Neural progenitor cell (in vitro differentiated cells): ENCODE measurements around the gene POLN. TPM values are rescaled to one million over a fixed set of nuclear protein-coding genes. Genes with fewer than 3 reads are reported as not detected.
"Not testable (repeated sequence)": the region's sequence is repeated elsewhere in the genome, so short reads cannot be mapped to it uniquely, and the experiment has no call there.

Experiments used
- DNase-seq: peaks from one replicate; pipeline ENCODE4 v3.0.0-alpha.2; 2016; ENCODE audit warnings: low spot score
- H2AFZ ChIP-seq: fragments of 200-600 bp; sonication (generic); replicated peaks from 2 replicates; pipeline ENCODE4 v1.6.1; 2016; ENCODE audit warnings: antibody characterized with exemption
- H3F3A ChIP-seq: fragments of 200-600 bp; sonication (generic); 2 replicates; pipeline ENCODE4 v1.6.1; 2016; ENCODE audit warnings: antibody characterized with exemption, low read depth
- H3K27ac ChIP-seq: fragments of 200-600 bp; sonication (generic); 2 replicates; pipeline ENCODE4 v1.5.1; 2016; ENCODE audit warnings: mild to moderate bottlenecking
- H3K27me3 ChIP-seq: fragments of 200-600 bp; sonication (generic); 2 replicates; pipeline ENCODE4 v1.6.1; 2016; ENCODE audit warnings: mild to moderate bottlenecking, moderate library complexity
- H3K36me3 ChIP-seq: fragments of 200-600 bp; sonication (generic); 2 replicates; pipeline ENCODE4 v1.5.1; 2016
- H3K4me1 ChIP-seq: fragments of 200-600 bp; sonication (generic); 2 replicates; pipeline ENCODE4 v1.6.1; 2016; ENCODE audit warnings: mixed run types
- H3K4me2 ChIP-seq: fragments of 200-600 bp; sonication (generic); 2 replicates; pipeline ENCODE4 v1.6.1; 2016
- H3K4me3 ChIP-seq: fragments of 200-600 bp; sonication (generic); 2 replicates; pipeline ENCODE4 v1.5.1; 2016
- H3K79me2 ChIP-seq: fragments of 200-600 bp; sonication (generic); 2 replicates; pipeline ENCODE4 v1.6.1; 2016; ENCODE audit warnings: low read depth
- H3K9ac ChIP-seq: fragments of 200-600 bp; sonication (generic); 2 replicates; pipeline ENCODE4 v1.6.1; 2016
- H3K9me3 ChIP-seq: fragments of 200-600 bp; sonication (generic); 2 replicates; pipeline ENCODE4 v1.5.1; 2016; ENCODE audit warnings: low read depth
- H4K20me1 ChIP-seq: fragments of 200-600 bp; sonication (generic); 2 replicates; pipeline ENCODE4 v1.6.1; 2016; ENCODE audit warnings: low read depth
- H3K27ac Mint-ChIP-seq: 3 replicates; pipeline ENCODE4 v1.8.0; 2021; ENCODE audit warnings: mixed read lengths
- H3K27me3 Mint-ChIP-seq: 2 replicates; pipeline ENCODE4 v1.8.0; 2022; ENCODE audit warnings: low read depth, mild to moderate bottlenecking, inconsistent platforms, moderate library complexity, mixed read lengths; ENCODE audit not compliant: insufficient read depth
- H3K36me3 Mint-ChIP-seq: 3 replicates; pipeline ENCODE4 v1.8.0; 2021; ENCODE audit warnings: mixed read lengths
- H3K4me1 Mint-ChIP-seq: 3 replicates; pipeline ENCODE4 v1.8.0; 2021; ENCODE audit warnings: mixed read lengths
- H3K4me3 Mint-ChIP-seq: 3 replicates; pipeline ENCODE4 v1.8.0; 2021; ENCODE audit warnings: mild to moderate bottlenecking, moderate library complexity, mixed read lengths
- H3K9me3 Mint-ChIP-seq: 3 replicates; pipeline ENCODE4 v1.8.0; 2020; ENCODE audit warnings: mixed read lengths
- EZH2 ChIP-seq: fragments of 200-600 bp; sonication (generic); IDR thresholded peaks from 2 replicates; pipeline ENCODE4 v1.6.1; 2017; ENCODE audit warnings: antibody characterized with exemption, mild to moderate bottlenecking, moderate library complexity
- EZH2phosphoT487 ChIP-seq: fragments of 200-600 bp; sonication (generic); IDR thresholded peaks from 2 replicates; pipeline ENCODE4 v1.6.1; 2017; ENCODE audit warnings: antibody characterized with exemption
- total RNA-seq: library from RNA; depleted of rRNA; stranded (reverse); fragments of >200 nt; gene quantifications from 2 replicates; pipeline ENCODE4 v1.2.3, GENCODE V29; 2015; ENCODE audit warnings: low replicate concordance
- TF ChIP-seq, protein P1 (sequence below): fragments of 200-600 bp; sonication (generic); IDR thresholded peaks from 2 replicates; pipeline ENCODE4 v1.5.1; 2017; ENCODE audit warnings: antibody characterized with exemption, mild to moderate bottlenecking

Gene POLN
- total RNA-seq, 1 donor from 2014 or later, result 1.7 TPM

DNA sequence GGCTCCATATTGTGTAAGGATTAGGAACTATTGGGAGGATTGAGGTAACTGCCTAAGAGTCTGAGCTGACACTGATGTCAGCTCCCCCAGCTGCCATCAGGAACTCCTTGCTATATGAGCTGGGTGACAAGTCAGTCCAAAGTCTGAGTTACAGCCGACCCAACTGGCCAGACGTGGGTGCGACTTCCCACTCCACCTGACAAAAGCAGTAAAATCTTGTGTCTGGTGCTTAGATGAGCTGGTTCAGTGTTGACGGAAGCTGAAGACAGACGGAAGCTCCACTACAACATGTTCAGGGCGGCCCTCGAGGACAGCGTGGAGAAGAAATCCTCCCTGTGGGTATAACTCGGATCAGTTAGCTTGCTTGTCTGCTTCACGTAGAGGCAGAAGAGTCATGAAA lies 205.6 kb downstream of the POLN start:
- Mint-ChIP-seq H3K27me3 (peaks cover 21% of the 10 kb centered on the region), H3K9me3 (peaks cover 8% of the 10 kb centered on the region), H3K27ac (no peak overlapping the region), H3K4me3 (no peak overlapping the region), H3K4me1 (peaks cover 3% of the 10 kb centered on the region), H3K36me3 (no peaks in the 10 kb centered on the region)
- Histone ChIP-seq H3K4me1 (peaks cover 5% of the 10 kb centered on the region), H3K9me3 (no peaks in the 10 kb centered on the region), H3K4me2 (no peak overlapping the region), H3K9ac (no peak overlapping the region), H3K4me3 (no peak overlapping the region), H3K27me3 (peaks cover 86% of the 10 kb centered on the region), H4K20me1 (no peaks in the 10 kb centered on the region), H3K79me2 (no peaks in the 10 kb centered on the region), H3F3A (peaks cover 3% of the 10 kb centered on the region), H3K27ac (no peak overlapping the region), H2AFZ (no peak overlapping the region), H3K36me3 (no peaks in the 10 kb centered on the region)
- no peak for TF ChIP-seq EZH2phosphoT487
- TF ChIP-seq EZH2, result no peak
- TF ChIP-seq, protein P1, sequence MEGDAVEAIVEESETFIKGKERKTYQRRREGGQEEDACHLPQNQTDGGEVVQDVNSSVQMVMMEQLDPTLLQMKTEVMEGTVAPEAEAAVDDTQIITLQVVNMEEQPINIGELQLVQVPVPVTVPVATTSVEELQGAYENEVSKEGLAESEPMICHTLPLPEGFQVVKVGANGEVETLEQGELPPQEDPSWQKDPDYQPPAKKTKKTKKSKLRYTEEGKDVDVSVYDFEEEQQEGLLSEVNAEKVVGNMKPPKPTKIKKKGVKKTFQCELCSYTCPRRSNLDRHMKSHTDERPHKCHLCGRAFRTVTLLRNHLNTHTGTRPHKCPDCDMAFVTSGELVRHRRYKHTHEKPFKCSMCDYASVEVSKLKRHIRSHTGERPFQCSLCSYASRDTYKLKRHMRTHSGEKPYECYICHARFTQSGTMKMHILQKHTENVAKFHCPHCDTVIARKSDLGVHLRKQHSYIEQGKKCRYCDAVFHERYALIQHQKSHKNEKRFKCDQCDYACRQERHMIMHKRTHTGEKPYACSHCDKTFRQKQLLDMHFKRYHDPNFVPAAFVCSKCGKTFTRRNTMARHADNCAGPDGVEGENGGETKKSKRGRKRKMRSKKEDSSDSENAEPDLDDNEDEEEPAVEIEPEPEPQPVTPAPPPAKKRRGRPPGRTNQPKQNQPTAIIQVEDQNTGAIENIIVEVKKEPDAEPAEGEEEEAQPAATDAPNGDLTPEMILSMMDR, result no peak
- DNase-seq, result no peak

DNA sequence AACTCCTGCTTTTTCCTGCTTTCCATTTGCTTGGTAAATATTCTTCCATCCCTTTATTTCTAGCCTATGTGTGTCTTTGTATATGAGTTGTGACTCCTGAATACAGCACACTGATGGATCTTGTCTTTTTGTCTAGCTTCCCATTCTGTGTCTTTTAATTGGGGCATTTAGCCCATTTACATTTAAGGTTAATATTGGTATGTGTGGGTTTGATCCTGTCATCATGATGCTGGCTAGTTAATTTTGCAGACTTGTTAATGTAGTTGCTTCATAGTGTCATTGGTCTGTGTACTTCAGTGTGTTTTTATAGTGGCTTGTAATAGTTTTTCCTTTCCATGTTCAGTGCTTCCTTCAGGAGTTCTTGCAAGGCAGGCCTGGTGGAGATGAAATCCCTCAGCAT lies 210.8 kb downstream of the POLN start:
- H2AFZ ChIP-seq, H3K9me3 ChIP-seq, H3K9ac ChIP-seq, H3K79me2 ChIP-seq, H4K20me1 ChIP-seq, H3K27ac Mint-ChIP-seq, H3K4me1 ChIP-seq, H3K4me1 Mint-ChIP-seq, DNase-seq, H3K4me3 Mint-ChIP-seq, H3K4me3 ChIP-seq, H3K36me3 ChIP-seq, H3F3A ChIP-seq, H3K4me2 ChIP-seq, H3K36me3 Mint-ChIP-seq, H3K27ac ChIP-seq: not testable (repeated sequence)
- peaks cover 35% of the 10 kb centered on the region for H3K9me3 Mint-ChIP-seq
- H3K27me3 ChIP-seq, result peaks cover 79% of the 10 kb centered on the region
- H3K27me3 Mint-ChIP-seq, result peaks cover 16% of the 10 kb centered on the region

- DNase-seq, H3K36me3 ChIP-seq, H3K9ac ChIP-seq, H3K9me3 ChIP-seq, H3K4me3 ChIP-seq, H3K79me2 ChIP-seq, H3K36me3 Mint-ChIP-seq, H3K4me3 Mint-ChIP-seq, H3K4me1 Mint-ChIP-seq, H3K4me1 ChIP-seq, H3F3A ChIP-seq, H3K4me2 ChIP-seq, H3K27ac Mint-ChIP-seq, H4K20me1 ChIP-seq, H2AFZ ChIP-seq, H3K27ac ChIP-seq: not testable (repeated sequence)
- peaks cover 17% of the 10 kb centered on the region for H3K27me3 Mint-ChIP-seq
- H3K27me3 ChIP-seq, result peaks cover 45% of the 10 kb centered on the region
- H3K9me3 Mint-ChIP-seq, result peaks cover 51% of the 10 kb centered on the region
Observed at GRCh38 chr4:2027120-2027519, 214.8 kb downstream of the POLN start.

DNA sequence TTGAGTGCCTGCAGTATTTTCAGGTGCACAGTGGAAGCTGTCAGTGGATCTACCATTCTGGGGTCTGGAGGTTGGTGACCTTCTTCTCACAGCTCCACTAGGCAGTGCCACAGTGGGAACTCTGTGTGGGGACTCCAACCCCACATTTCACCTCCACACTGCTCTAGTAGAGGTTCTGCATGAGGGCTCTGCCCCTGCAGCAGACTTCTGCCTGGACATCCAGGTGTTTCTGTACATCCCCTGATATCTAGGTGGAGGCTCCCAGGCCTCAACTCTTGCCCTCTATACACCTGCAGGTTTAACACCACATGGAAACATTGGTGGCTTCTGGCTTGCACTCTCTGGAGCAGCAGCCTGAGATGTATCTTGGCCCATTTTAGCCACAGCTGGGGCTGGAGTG lies 216.1 kb downstream of the POLN start:
- H3F3A ChIP-seq, result no peaks in the 10 kb centered on the region
- no peak overlapping the region for H3K4me3 ChIP-seq
- Mint-ChIP-seq H3K27me3 (peaks cover 20% of the 10 kb centered on the region), H3K4me3 (no peak overlapping the region), H3K9me3 (peaks cover 45% of the 10 kb centered on the region), H3K27ac (no peak overlapping the region), H3K36me3 (peaks cover 6% of the 10 kb centered on the region), H3K4me1 (peaks cover 9% of the 10 kb centered on the region)
- no peaks in the 10 kb centered on the region for H3K36me3 ChIP-seq
- TF ChIP-seq, protein P1, result no peak
- TF ChIP-seq EZH2phosphoT487 (no peak), EZH2 (no peak)
- H2AFZ ChIP-seq, result no peak overlapping the region
- H3K4me1 ChIP-seq, result peaks cover 10% of the 10 kb centered on the region
- peaks cover 39% of the 10 kb centered on the region for H3K27me3 ChIP-seq
- H3K4me2 ChIP-seq, result no peak overlapping the region
- DNase-seq, result no peak
- no peak overlapping the region for H3K27ac ChIP-seq
- no peak overlapping the region for H3K9ac ChIP-seq
- H3K79me2 ChIP-seq, result no peaks in the 10 kb centered on the region
- peaks cover 8% of the 10 kb centered on the region for H3K9me3 ChIP-seq
- no peaks in the 10 kb centered on the region for H4K20me1 ChIP-seq
